GM12878 (cell line): ENCODE measurements around the gene SLC37A3. TPM values are rescaled to one million over a fixed set of nuclear protein-coding genes. Genes with fewer than 3 reads are reported as not detected.

Source experiments
- BCL3 ChIP-seq: IDR thresholded peaks from 2 replicates; pipeline ENCODE4 v1.6.1; 2011; ENCODE audit warnings: borderline replicate concordance, low read depth, mild to moderate bottlenecking, moderate library complexity, low read length; ENCODE audit not compliant: insufficient read depth, poor library complexity, severe bottlenecking
- CHD4 ChIP-seq: fragments of 200-600 bp; sonication (generic); IDR thresholded peaks from 2 replicates; pipeline ENCODE4 v1.6.1; 2016; ENCODE audit warnings: mild to moderate bottlenecking
- E2F8 ChIP-seq: fragments of 450-650 bp; IDR thresholded peaks from 2 replicates; pipeline ENCODE4 v1.6.1; 2018; ENCODE audit warnings: mild to moderate bottlenecking, low read depth, moderate library complexity; ENCODE audit not compliant: partially characterized antibody
- FOXK2 ChIP-seq: fragments of 450-650 bp; IDR thresholded peaks from 2 replicates; pipeline ENCODE4 v1.6.1; 2017; ENCODE audit warnings: mild to moderate bottlenecking, moderate library complexity
- LARP7 ChIP-seq: fragments of 450-650 bp; IDR thresholded peaks from 2 replicates; pipeline ENCODE4 v1.6.1; 2017; ENCODE audit warnings: mild to moderate bottlenecking
- MEF2B ChIP-seq: fragments of 450-650 bp; IDR thresholded peaks from 2 replicates; pipeline ENCODE4 v1.6.1; 2018; ENCODE audit warnings: mild to moderate bottlenecking, moderate library complexity; ENCODE audit not compliant: partially characterized antibody, poor library complexity, severe bottlenecking
- NFYB ChIP-seq: IDR thresholded peaks from 2 replicates; pipeline ENCODE4 v1.6.1; 2011; ENCODE audit warnings: low read depth, mild to moderate bottlenecking, low read length, improper control_type of control experiment, moderate library complexity; ENCODE audit not compliant: insufficient read depth
- RCOR1 ChIP-seq: conservative IDR thresholded peaks from 2 replicates; pipeline ENCODE4 v1.6.1; 2012; ENCODE audit warnings: low read depth, low read length, improper control_type of control experiment
- RFX5 ChIP-seq: IDR thresholded peaks from 2 replicates; pipeline ENCODE4 v1.6.1; 2011; ENCODE audit warnings: low read depth, low read length, improper control_type of control experiment
- SIN3A ChIP-seq: IDR thresholded peaks from 2 replicates; pipeline ENCODE4 v1.6.1; 2012; ENCODE audit warnings: low read depth, low read length, improper control_type of control experiment
- TCF3 ChIP-seq: IDR thresholded peaks from 2 replicates; pipeline ENCODE4 v1.6.1; 2012; ENCODE audit warnings: low read depth, mild to moderate bottlenecking, low read length, borderline replicate concordance; ENCODE audit not compliant: insufficient read depth
- polyA plus RNA-seq, 11 experiments: library from polyadenylated mRNA; depleted of rRNA in 4 of 11; unstranded in 6 of 11; stranded (reverse) in 5 of 11; fragments of >200 nt; fragmentation: Nextera tagmentation in 4 of 11; fragmentation: Illumina TruSeq in 1 of 11; extraction: Ambion mirVana in 4 of 11; extraction: Trizol in 1 of 11; gene quantifications; 1 replicate in 1 of 11; 2 replicates in 10 of 11; pipeline versions ENCODE4 v1.2.1 to v1.2.3, GENCODE V29; 2011 to 2016; ENCODE audit warnings: inconsistent platforms in 2 of 11, missing spikeins in 2 of 11, low read depth in 1 of 11
- total RNA-seq, 4 experiments: library from RNA; depleted of rRNA in 3 of 4; stranded (reverse); fragments of >200 nt in 3 of 4; fragmentation: Illumina TruSeq in 1 of 4; extraction: Trizol in 1 of 4; gene quantifications; 2 replicates each; pipeline versions ENCODE4 v1.2.1 to v1.2.3, GENCODE V29; 2013 to 2021
- TF ChIP-seq, protein P1 (sequence below): IDR thresholded peaks from 2 replicates; pipeline ENCODE4 v1.6.1; 2012; ENCODE audit warnings: low read depth, low read length, improper control_type of control experiment
- TF ChIP-seq, protein P2 (sequence below): IDR thresholded peaks from 2 replicates; pipeline ENCODE4 v1.6.1; 2012; ENCODE audit warnings: mild to moderate bottlenecking, low read depth, low read length

Gene SLC37A3
- total and polyA plus RNA-seq, 10 of the 15 experiments (the other 5 are each of a cell fraction or from before 2014, with no cell fraction given): 3.7 to 13.6 (median 11.0) TPM

- TF ChIP-seq E2F8 (no peak), CHD4 (no peak), MEF2B (no peak), SIN3A (no peak), BCL3 (no peak), RCOR1 (no peak), FOXK2 (no peak), LARP7 (no peak), TCF3 (no peak), NFYB (no peak), RFX5 (no peak)
- TF ChIP-seq, protein P1, sequence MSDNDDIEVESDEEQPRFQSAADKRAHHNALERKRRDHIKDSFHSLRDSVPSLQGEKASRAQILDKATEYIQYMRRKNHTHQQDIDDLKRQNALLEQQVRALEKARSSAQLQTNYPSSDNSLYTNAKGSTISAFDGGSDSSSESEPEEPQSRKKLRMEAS: no peak
- TF ChIP-seq, protein P2, sequence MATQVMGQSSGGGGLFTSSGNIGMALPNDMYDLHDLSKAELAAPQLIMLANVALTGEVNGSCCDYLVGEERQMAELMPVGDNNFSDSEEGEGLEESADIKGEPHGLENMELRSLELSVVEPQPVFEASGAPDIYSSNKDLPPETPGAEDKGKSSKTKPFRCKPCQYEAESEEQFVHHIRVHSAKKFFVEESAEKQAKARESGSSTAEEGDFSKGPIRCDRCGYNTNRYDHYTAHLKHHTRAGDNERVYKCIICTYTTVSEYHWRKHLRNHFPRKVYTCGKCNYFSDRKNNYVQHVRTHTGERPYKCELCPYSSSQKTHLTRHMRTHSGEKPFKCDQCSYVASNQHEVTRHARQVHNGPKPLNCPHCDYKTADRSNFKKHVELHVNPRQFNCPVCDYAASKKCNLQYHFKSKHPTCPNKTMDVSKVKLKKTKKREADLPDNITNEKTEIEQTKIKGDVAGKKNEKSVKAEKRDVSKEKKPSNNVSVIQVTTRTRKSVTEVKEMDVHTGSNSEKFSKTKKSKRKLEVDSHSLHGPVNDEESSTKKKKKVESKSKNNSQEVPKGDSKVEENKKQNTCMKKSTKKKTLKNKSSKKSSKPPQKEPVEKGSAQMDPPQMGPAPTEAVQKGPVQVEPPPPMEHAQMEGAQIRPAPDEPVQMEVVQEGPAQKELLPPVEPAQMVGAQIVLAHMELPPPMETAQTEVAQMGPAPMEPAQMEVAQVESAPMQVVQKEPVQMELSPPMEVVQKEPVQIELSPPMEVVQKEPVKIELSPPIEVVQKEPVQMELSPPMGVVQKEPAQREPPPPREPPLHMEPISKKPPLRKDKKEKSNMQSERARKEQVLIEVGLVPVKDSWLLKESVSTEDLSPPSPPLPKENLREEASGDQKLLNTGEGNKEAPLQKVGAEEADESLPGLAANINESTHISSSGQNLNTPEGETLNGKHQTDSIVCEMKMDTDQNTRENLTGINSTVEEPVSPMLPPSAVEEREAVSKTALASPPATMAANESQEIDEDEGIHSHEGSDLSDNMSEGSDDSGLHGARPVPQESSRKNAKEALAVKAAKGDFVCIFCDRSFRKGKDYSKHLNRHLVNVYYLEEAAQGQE: no peak
Measured at GRCh38 chr7:140330595-140330994, 67.7 kb downstream of the SLC37A3 start (continued).
